Left ventricle myocardium inferior (tissue), 1 donor: Measurements from ENCODE around the gene TCP1. TPM values are rescaled to one million over a fixed set of nuclear protein-coding genes. Genes with fewer than 3 reads are reported as not detected.
"Not testable (repeated sequence)": the region's sequence is repeated elsewhere in the genome, so short reads cannot be mapped to it uniquely, and the experiment has no call there.

Experiments
- DNase-seq: peaks from one replicate; pipeline ENCODE4 v3.0.0-alpha.2; 2020
- H3K27ac ChIP-seq: fragments of 200-600 bp; replicated peaks from 2 replicates; pipeline ENCODE4 v1.8.0; 2021
- H3K27me3 ChIP-seq: fragments of 200-600 bp; 2 replicates; pipeline ENCODE4 v1.8.0; 2021; ENCODE audit warnings: low read depth
- H3K36me3 ChIP-seq: fragments of 200-600 bp; 2 replicates; pipeline ENCODE4 v1.8.0; 2021
- H3K4me1 ChIP-seq: fragments of 200-600 bp; 2 replicates; pipeline ENCODE4 v1.8.0; 2021
- H3K4me3 ChIP-seq: fragments of 200-600 bp; 2 replicates; pipeline ENCODE4 v1.8.0; 2021; ENCODE audit warnings: mild to moderate bottlenecking, moderate library complexity
- H3K9me3 ChIP-seq: fragments of 200-600 bp; replicated peaks from 2 replicates; pipeline ENCODE4 v1.8.0; 2021
- CTCF ChIP-seq: fragments of 200-600 bp; IDR thresholded peaks from 2 replicates; pipeline ENCODE4 v1.8.0; 2021; ENCODE audit warnings: antibody characterized with exemption, mild to moderate bottlenecking, borderline replicate concordance
- intact Hi-C: fragments of 100-400 bp; cut with micrococcal nuclease; formaldehyde crosslinking; loops from one replicate; pipeline ENCODE4 v1.11.0; 2022
- total RNA-seq: library from RNA; stranded (reverse); fragmentation: NEBNext Ultra II Directional; extraction: Animal tissue kit (Norgen Biotek cat#: 25700); gene quantifications from one replicate; pipeline ENCODE4 v1.2.1, GENCODE V29; 2021
- donor health status: DM: no; HTN: yes; CAD: no; lungs with severe emphysema.

TCP1 gene
- total RNA-seq, 1 donor from 2014 or later = 136 TPM

- Histone ChIP-seq H3K27ac (no peak overlapping the region), H3K9me3 (no peaks in the 10 kb centered on the region), H3K27me3 (peaks cover 7% of the 10 kb centered on the region), H3K4me1 (no peaks in the 10 kb centered on the region), H3K4me3 (no peak overlapping the region), H3K36me3 (no peaks in the 10 kb centered on the region)
- intact Hi-C loops = no loop called here
- no peak for TF ChIP-seq CTCF
- no peak for DNase-seq
These were observed 31.7 kb upstream of the TCP1 start for GRCh38 chr6:159821122-159821521.

- no peak overlapping the region for H3K27ac ChIP-seq
- no peaks in the 10 kb centered on the region for H3K9me3 ChIP-seq
- no peak for TF ChIP-seq CTCF
- DNase-seq = no peak
- no peaks in the 10 kb centered on the region for H3K4me1 ChIP-seq
- no peak overlapping the region for H3K4me3 ChIP-seq
- H3K36me3 ChIP-seq = no peaks in the 10 kb centered on the region
- H3K27me3 ChIP-seq = peaks cover 7% of the 10 kb centered on the region
- intact Hi-C loops = no loop called here
These were observed 30.7 kb upstream of the TCP1 start for GRCh38 chr6:159819932-159820640.

- H3K4me3 ChIP-seq = no peak overlapping the region
- H3K27ac ChIP-seq = no peak overlapping the region
- H3K9me3 ChIP-seq = no peaks in the 10 kb centered on the region
- peaks cover 7% of the 10 kb centered on the region for H3K27me3 ChIP-seq
- TF ChIP-seq CTCF = no peak
- no peaks in the 10 kb centered on the region for H3K4me1 ChIP-seq
- intact Hi-C loops = no loop called here
- DNase-seq = no peak
- no peaks in the 10 kb centered on the region for H3K36me3 ChIP-seq
These were observed 29.7 kb upstream of the TCP1 start for GRCh38 chr6:159819098-159819497.

- intact Hi-C loops = no loop called here
- Histone ChIP-seq H3K9me3 (no peaks in the 10 kb centered on the region), H3K27ac (no peak overlapping the region), H3K4me1 (no peaks in the 10 kb centered on the region), H3K27me3 (peaks cover 7% of the 10 kb centered on the region), H3K4me3 (no peak overlapping the region), H3K36me3 (no peaks in the 10 kb centered on the region)
- DNase-seq = no peak
- TF ChIP-seq CTCF = no peak
These were observed 28.7 kb upstream of the TCP1 start for GRCh38 chr6:159817951-159818739.

GRCh38 chr6:159816775-159817174 is 27.4 kb upstream of the TCP1 start:
- H3K36me3 ChIP-seq, DNase-seq, H3K9me3 ChIP-seq, intact Hi-C loops, H3K4me1 ChIP-seq, H3K4me3 ChIP-seq, H3K27me3 ChIP-seq, H3K27ac ChIP-seq: not testable (repeated sequence)

GRCh38 chr6:159815410-159815809 is 26.0 kb upstream of the TCP1 start:
- Histone ChIP-seq H3K4me3 (no peak overlapping the region), H3K27ac (no peak overlapping the region), H3K27me3 (peaks cover 7% of the 10 kb centered on the region), H3K9me3 (no peaks in the 10 kb centered on the region), H3K4me1 (no peaks in the 10 kb centered on the region), H3K36me3 (no peaks in the 10 kb centered on the region)
- no peak for DNase-seq
- no peak for TF ChIP-seq CTCF
- intact Hi-C loops = no loop called here
